Activated T-helper 9 cell treated with anti-CD3 and anti-CD28 coated beads, Interleukin-2, amount 50 U/mL, for 16 hours (primary cell): Measurements from ENCODE around the gene ITGA7.
"Not testable (repeated sequence)": the region's sequence is repeated elsewhere in the genome, so short reads cannot be mapped to it uniquely, and the experiment has no call there.

Experiments
- DNase-seq: peaks from one replicate; pipeline ENCODE4 v3.0.0-alpha.2; 2020; ENCODE audit warnings: low read depth

Gene ITGA7

DNA sequence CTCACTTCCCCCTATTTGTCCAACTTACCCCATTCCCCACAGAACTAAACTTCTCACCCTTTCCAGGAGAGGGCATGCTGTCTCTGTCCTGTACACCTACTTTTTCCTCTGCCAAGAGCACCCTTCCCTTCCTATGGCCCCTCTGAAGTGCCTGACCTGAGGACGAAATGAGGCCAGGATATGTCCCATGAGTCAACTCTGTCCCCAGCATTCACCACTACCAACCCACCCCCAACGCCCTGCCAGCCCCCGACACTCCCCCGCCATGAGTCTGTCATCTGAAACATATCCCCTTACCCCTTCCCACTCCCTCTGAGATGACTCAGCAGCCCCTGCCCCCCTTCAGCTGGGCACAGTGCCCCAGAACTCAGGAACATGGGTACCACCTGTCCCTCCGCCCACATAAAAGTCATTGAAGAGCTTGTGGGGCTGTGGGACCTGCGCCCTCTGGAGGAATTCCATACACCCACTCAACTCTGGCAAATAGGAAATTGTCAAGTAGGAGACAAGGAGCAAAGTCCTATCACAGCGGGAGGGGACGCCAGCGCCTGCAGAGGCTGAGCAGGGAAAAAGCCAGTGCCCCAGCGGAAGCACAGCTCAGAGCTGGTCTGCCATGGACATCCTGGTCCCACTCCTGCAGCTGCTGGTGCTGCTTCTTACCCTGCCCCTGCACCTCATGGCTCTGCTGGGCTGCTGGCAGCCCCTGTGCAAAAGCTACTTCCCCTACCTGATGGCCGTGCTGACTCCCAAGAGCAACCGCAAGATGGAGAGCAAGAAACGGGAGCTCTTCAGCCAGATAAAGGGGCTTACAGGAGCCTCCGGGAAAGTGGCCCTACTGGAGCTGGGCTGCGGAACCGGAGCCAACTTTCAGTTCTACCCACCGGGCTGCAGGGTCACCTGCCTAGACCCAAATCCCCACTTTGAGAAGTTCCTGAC lies 26.3 kb downstream of the ITGA7 start:
- DNase-seq = no peak

DNA sequence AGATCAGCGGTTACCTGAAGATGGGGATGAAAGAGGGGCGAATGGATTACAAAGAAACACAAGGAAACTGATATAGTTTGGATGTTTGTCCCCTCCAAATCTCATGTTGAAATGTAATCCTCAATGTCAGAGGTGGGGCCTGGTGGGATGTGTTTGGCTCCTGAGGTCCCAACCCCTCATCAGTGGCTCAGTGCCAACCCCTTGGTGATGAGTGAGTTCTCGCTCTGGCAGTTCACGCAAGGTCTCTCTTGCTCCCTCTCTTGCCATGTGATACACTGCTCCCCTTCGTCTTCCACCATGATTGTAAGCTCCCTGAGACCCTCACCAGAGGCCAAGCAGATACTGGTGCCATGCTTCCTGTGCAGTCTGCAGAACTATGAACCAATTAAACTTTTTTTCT lies 28.0 kb downstream of the ITGA7 start:
- no peak for DNase-seq

DNA sequence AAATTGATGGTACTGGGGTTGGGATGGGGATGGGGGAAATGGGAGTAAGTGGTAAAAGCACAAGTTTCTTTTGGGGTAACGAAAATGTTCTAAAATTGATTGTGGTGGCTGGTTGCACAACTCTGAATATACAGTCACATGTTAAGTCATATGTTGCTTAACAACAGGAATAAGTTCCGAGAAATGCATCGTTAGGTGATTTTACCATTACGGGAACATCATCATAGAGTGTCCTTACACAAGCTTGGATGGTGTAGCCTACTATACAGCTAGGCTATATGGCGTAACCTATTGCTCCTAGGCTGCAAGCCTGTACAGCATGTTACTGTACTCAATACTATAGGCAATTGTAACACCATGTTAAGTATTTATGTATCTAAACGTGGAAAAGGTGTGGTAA lies 31.0 kb downstream of the ITGA7 start:
- no peak for DNase-seq

DNA sequence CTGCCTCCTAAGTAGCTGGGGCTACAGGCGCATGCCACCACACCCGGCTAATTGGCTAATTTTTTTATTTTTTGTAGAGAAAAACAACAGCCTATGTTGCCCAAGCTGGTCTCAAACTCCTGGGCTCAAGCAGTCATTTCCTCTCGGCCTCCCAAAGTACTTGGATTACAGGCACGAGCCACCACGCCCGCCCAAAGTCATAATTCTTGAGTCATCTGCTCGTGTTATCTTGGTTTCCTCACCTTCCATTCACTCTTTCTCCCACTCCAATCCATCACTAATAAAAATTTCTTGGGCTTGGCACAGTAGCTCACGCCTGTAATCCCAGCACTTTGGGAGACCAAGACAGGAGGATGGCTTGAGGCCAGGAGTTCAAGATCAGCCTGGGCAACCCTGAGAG lies 32.0 kb downstream of the ITGA7 start:
- DNase-seq = no peak

DNA sequence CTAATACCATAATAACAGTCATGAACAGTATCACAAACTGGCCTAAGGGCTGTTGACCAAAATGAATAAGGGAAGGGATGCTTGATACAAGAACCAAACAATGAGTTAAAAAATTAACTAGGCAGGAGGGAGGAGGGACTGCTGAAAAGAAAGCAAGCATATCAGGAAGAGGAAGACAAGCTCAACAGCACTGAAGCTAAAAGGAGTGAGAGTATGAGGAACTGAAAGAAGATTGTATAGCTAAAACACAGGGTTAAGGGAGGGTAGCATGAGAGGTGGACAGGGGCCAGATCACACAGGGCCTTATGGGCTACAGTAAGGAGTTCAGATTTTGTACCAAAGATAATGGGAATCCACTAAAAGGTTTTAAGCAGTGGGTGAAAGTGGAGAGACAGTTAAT lies 34.1 kb downstream of the ITGA7 start:
- no peak for DNase-seq

DNA sequence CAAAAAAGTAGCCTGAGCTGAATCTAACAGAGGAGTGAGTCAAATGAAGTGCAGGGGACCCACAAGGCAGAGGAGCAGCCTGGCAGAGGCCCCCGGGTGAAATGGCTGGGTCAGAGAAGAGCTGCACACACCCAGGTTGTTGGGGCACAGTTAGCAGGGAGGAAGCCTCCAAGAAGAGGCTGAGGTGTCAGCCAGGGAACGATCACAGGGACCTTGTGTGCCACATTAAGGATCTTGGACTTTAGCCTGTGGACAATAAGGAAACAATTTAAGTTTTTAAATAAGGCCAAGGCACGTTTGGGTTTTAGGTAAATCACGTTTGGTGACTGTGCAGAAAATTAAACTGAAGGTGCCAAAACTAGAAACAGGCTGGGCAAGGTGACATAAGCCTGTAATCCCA lies 36.0 kb downstream of the ITGA7 start:
- no peak for DNase-seq

GRCh38 chr12:55670276-55670675 lies 37.4 kb downstream of the ITGA7 start:
- DNase-seq = no peak

GRCh38 chr12:55666508-55666907 lies 41.2 kb downstream of the ITGA7 start:
- no peak for DNase-seq

GRCh38 chr12:55664826-55665225 lies 42.9 kb downstream of the ITGA7 start:
- DNase-seq = no peak

- no peak for DNase-seq
These were observed 44.3 kb downstream of the ITGA7 start for GRCh38 chr12:55663391-55663790.

DNA sequence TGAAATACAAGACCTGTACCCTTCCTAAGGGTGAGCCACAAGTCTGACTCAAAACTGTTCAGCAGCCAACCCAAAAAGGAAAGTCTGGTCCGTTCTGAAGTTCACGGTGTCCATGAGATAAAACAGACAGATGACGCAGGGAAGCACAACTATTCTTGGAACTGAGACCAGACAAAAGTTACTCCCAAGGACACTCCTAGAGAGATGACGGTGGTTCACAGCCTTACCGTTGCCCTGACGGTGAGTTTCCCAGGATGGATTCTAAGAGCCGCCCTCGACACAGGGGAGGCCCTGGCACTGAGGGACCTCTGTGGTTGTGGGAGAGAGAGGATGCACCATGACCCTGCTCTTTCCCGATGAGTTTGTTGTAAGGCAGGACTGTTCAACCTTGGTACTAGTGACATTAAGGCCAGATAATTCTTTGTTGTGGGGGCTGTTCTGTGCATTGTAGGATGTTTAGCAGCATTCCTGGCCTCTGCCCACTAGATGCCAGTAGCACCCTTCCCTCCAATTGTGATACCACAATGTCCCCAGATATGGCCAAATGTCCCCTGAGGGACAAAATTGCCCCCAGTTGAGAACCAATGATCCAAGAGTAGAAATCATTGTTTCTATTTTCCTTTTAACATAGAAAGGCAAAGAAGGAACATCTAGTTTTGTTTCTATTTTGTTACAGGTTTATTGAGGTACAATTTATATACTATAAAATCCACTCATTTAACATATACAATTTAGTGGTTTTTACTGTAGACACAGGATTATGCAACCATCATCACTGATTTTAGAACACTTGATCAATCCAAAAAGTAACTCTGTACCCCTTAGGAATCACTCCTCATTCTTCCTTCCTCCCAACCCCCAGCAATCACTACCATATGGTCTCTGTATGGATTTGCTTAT lies 48.0 kb downstream of the ITGA7 start:
- DNase-seq = no peak

GRCh38 chr12:55658635-55659391 lies 48.9 kb downstream of the ITGA7 start:
- no peak for DNase-seq

GRCh38 chr12:55658212-55658611 lies 49.5 kb downstream of the ITGA7 start:
- no peak for DNase-seq

- no peak for DNase-seq
These were observed 50.5 kb downstream of the ITGA7 start for GRCh38 chr12:55657212-55657611.

DNA sequence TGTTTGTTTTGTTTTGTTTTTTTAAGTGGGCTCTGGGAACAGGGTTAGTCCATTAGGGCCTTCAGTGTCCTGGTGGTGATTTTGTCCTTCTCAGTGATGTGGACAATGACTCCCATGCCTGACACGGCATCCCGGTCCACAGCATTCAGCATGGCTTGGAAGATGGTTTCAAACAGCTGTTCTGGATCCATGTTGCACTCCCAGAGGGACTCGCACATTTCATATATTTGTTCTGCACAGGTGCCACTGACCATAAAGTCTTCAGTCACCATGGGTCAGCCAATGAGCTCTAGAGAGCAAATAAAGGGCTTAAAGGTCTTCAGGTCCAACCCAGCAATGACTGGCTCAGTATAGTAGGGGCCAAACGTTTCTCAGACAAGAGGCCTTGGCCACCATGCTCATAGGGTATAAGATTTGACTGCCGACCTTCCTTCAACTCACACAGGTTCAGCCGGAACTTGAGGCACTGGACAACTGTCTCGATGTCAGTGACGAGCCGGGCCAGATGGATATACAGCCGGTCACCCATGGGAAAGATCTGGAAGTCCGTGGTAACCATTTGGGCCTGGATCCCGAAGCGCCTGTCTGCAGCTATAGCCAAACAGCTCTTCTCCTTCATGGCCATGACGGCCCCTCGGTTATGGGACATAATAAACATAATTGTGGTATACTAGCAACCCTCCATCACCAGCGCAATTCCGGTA lies 53.0 kb downstream of the ITGA7 start:
- DNase-seq = no peak

GRCh38 chr12:55653031-55653430 lies 54.7 kb downstream of the ITGA7 start:
- DNase-seq = no peak

DNA sequence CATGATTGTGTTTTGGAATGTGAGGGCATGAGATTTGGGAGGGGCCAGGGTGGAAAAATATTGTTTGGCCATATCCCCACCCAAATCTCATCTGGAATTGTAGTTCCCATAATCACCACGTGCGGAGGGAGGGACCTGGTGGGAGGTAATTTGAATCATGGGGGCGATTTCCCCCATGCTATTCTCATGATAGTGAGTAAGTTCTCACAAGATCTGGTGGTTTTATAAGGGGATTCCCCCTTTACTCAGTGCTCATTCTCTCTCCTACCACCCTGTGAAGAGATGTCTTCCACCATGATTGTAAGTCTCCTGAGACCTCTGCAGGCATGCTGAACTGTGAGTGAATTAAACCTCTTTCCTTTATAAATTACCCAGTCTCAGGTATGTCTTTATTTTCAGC lies 55.4 kb downstream of the ITGA7 start:
- DNase-seq = no peak

- no peak for DNase-seq
These were observed 56.4 kb downstream of the ITGA7 start for GRCh38 chr12:55651299-55651683.

DNA sequence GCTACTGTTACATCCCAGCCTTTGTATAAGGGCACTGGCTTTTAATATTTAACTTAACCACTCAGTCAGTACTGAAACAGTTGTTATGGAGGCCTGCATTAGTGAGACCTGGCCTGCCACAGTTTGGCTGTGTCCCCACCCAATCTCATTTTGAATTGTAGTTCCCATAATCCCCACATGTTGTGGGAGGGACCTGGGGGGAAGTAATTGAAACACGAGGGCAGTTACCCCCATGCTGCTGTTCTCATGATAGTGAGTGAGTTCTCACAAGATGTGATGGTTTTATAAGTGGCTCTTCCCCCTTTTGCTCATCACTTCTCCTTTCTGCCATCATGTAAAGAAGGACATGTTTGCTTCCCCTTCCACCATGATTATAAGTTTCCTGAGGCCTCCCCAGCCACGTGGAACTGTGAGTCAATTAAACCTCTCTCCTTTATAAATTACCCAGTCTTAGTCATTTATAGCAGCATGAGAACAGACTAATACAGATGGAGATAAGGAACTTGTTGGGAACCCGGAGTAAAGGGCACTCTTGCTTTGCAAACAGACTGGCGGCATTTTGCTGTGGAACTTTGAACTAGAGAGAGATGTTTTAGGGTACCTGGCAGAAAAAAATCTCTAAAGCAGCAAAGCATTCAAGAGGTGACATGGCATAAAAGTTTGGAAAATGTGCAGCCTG lies 56.9 kb downstream of the ITGA7 start:
- DNase-seq = not testable (repeated sequence)

DNA sequence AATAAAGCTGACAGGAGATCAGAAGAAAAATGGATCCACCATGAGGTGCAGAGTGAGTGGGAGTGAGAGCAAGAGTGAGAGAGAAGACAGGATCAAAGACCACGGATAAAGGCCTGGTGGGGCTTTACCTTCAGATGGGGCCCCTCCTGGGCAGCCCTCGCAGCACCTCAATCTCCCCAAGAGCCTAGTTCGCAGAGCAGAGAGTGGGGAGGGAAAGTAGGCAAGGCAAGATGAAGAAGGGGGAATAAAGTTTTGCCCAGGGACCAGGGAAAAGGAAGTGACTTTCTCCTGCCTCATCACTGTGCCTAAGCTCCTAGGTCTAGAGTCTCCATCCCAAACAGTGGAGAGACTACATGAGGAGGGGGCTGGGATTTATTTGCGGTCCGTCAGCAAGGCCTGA lies 60.7 kb downstream of the ITGA7 start:
- DNase-seq = no peak

GRCh38 chr12:55644591-55644990 lies 63.1 kb downstream of the ITGA7 start:
- DNase-seq = no peak
